HL-60/S4 treated with retinoic acid at 250 ng/mL for 4 days and 3 days (cell line): ENCODE results near the gene TMEM222.

Source experiments
- in situ Hi-C: fragments of 300-500 bp; cut with MboI; formaldehyde crosslinking; loops from 2 replicates; pipeline ENCODE4 v1.7.0; 2022; ENCODE audit warnings: low sequenced_read_pairs

The TMEM222 gene

DNA sequence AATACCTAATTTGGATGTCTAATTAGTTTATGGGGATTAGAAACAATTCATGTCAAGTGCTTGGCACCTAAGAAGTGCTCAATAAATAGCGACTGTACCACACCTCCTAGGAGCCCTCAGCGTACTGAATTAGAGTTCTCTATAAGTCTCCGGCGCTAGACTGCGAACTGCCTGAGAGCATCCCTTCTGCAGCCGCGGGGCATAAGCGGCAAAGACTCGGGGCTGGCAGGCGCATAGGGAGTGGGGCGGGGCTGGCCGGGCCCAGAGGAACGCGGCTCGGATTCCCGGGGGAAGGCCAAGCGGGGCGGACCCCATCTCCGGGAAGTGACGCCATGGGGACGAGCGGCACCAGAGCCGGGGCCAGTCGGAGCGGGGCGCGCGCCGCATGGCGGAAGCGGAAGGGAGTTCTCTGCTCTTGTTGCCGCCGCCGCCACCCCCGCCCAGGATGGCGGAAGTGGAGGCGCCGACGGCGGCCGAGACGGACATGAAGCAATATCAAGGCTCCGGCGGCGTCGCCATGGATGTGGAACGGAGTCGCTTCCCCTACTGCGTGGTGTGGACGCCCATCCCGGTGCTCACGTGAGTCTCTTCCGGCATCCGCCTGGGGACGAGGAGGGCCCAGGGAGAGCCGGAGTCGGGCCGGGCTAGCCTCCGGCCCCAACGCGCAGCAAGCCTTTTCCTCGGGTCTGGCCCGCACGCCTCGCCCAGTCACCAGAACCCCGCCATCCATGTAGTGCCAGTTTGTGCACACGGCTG, at the start of gene TMEM222:
Gene TMEM222, plus strand, starts transcription at position 351 of the 756 bp plus-strand sequence. Its CDS starts 35 bp downstream, at position 386.
- in situ Hi-C loops: no loop called here

GRCh38 chr1:27274204-27274603, 47.8 kb upstream of the TMEM222 start:
- in situ Hi-C loops: no loop called here

DNA sequence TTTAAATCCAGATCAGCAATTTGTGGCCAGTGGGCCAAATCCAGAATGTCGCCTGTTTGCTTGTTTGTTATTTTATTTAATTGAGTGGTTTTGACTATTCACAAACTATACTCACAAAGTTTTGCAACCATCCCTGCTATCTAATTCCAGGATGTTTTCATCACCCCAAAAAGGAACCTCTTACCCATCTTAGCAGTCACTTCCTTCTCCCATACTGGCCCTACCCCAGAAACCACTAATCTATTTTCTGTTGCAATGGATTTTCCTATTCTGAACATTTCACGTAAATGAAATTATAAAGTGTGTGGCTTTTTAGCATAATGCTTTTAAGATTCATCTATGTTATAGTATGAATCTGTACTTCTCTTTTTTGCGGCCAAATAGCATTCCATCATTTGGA, 46.3 kb upstream of the TMEM222 start:
- in situ Hi-C loops: no loop called here

DNA sequence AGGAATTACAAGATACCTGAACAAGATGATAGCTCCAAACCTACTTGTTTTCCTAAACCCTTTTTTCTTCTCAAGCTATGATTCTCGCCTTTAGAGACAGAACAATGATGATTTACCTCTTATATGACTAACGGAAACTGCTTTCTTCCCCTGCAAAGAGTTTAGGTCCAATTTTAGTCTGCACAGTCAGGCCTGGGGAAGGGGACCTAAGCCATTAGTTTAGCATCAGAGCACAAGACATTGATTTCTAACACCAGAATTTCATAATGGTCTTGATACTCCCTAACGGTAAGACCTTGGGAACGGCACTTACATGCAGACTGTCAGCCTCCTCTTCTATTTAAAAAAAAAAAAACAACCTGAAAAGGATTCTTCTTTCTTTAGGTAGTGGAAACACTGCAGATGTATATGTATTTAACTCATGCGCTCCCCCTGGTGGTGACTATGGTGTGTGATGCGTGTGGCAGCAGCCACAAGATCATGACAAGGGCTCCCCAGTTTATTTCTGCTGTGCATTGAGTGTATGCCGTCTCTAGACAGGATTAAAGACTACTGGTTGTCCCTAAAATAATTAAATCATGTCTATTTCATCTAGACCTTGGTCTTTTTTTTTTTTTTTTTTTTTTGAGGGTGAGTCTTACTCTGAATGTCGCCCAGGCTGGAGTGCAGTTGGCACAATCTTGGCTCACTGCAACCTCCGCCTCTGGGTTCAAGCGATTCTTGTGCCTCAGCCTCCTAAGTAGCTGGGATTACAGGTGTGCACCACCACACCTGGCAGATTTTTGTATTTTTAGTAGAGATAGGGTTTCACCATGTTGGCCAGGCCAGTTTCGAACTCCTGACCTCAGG, 37.3 kb upstream of the TMEM222 start:
- in situ Hi-C loops: loop anchor here (10.0 kb wide), 1 partner anchor 180 kb away; no protein-coding TSS in a partner anchor

GRCh38 chr1:27285274-27285660, 36.7 kb upstream of the TMEM222 start:
- in situ Hi-C loops: loop anchor here (10.0 kb wide), 1 partner anchor 180 kb away; no protein-coding TSS in a partner anchor

- in situ Hi-C loops: loop anchor here (10.0 kb wide), 1 partner anchor 181 kb away; no protein-coding TSS in a partner anchor
Measured at GRCh38 chr1:27285821-27286220, 36.1 kb upstream of the TMEM222 start.

- in situ Hi-C loops: loop anchor here (10.0 kb wide), 1 partner anchor 184 kb away; no protein-coding TSS in a partner anchor
Measured at GRCh38 chr1:27289125-27289524, 32.8 kb upstream of the TMEM222 start.

DNA sequence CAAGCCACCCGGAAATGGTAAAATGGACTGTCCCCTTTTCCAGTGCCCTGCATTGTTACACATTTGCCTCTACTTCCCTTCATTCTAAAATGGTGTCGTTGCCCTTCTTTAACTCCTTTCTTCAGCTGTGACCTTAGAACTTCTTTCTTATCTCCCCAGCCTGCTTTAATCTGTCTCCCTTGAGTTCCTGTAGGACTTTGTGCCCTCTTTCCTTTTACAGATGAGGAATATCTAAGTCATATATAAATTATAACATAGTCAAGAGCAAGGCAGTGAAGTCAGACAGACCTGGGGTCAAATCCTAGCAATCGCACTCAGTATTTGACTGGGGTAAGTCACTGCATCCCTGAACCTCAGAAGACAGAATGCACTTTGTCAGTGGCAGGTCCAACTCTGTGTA, 31.4 kb upstream of the TMEM222 start:
- in situ Hi-C loops: no loop called here

DNA sequence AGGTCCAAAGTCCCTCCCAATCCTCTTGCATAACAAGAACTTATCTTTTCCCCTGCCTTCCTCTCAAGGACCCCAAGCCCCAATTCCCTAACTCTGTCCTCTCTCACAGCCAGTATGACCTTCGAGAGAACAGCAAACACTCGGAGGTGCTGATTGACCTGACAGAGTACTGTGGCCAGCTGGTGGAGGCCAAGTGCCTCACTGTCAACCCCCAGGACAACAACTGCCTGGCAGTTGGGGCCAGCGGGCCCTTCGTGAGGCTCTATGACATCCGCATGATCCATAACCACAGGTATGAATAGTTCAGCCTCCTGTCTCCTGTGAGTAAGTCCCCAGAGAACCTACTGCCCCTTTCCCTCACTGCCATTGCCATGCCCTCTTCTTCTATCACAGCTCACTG, 29.9 kb upstream of the TMEM222 start:
- in situ Hi-C loops: no loop called here

DNA sequence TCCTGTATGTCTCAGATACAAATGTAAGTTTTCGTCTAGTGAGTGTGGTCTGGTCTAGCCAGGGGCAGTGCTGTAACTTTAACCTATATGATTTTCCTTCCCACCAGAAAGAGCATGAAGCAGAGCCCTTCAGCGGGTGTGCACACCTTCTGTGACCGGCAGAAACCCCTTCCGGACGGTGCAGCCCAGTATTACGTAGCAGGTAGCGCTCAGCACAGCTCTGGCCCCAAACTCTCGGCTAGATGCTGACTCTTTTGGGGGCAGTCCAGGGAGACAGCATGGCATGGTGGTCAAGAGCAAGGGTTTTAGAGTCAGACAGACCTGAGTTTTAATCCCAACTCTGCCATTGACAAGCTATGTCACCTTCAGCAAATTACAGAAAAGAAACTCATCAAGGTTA, 28.0 kb upstream of the TMEM222 start:
- in situ Hi-C loops: no loop called here

GRCh38 chr1:27296773-27297291, 25.1 kb upstream of the TMEM222 start:
- in situ Hi-C loops: no loop called here

DNA sequence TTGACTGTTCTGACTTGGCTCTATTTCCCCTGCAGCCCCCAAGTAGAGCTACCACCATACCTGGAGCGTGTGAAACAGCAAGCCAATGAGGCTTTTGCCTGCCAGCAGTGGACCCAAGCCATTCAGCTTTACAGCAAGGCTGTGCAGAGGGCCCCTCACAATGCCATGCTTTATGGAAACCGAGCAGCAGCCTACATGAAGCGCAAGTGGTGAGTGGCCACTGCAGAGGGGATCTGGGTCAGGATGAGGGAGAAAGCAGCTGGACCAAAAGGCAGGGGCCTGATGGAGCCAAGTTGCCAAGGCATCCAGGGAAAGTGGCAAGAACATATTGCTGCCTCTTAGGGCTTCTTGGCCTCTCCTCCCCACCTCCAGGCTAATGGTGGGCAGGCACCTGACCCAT, 24.1 kb upstream of the TMEM222 start:
- in situ Hi-C loops: no loop called here

DNA sequence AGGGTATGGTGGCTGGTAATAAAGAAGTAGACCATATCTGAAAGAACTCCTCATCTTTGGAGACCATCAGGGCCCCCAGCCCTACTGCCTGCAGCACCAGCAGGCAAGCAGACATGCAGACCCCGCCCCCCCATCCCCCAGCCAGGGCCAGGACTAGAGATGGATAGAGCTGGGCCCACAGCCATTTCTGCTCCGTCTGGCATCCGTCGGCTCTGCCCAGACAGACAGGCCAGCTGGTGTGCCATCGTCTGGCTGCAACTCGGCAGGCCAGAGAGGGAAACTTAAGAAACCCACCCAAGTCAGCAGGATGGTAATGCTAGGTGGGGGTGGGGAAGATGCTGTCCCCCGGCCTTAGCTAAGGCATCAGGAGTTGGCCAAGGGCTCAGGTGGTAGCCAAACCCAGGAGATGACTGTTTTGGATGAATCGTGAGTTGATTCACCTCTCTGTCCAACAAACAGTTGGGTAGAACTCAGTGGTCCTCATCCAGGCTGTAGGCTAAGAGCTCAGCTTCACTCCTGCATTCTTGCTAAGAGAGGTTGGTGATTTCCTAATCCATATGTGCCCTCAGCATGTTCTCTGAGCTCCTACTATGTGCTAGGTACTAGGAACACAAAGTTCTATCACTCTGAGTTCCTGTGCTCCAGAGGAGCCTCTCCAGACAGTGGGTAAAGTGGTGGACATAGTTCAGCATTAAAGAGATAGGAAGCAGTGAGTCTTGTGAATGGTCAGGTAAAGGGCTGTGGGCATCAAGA, 23.2 kb upstream of the TMEM222 start:
- in situ Hi-C loops: no loop called here

- in situ Hi-C loops: loop anchor here (10.0 kb wide), 1 partner anchor 95 kb away; the partner anchor contains the start of gene GPR3
Measured at GRCh38 chr1:27299385-27300271, 22.3 kb upstream of the TMEM222 start.

DNA sequence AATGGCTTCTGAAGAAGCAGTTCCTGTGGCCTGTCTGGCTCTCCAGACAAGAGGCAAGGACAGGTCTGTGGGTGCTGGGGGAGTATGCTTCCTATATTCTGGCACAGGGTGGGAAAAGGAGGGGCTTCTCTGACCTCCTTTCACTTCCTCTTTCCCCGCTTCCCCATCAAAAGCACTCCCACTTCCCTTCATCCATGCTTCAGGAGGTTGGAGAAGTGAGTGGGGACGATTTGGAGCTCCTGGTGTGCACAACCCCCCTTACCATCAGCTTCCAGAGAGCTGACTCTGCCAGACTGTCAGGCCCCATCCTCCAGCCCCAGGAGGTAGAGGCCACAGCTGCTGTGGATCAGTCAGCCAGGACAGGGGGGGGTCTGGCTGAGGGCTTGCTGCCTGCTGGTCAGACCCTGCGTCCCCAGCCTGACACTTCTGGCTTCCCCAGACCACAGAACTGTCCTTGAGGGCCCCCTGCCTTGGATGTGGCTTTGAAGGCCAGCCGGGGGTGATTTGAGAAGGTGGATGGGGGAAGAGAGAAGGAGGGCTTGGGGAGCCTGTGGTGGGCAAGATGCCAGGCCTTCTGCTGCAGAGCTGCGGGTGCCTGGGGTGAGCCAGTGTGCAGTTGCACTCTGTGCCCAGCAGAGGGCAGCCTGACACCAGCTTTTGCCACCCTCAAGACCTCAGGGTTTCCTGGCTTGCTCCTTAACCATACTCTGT, 21.5 kb upstream of the TMEM222 start:
- in situ Hi-C loops: loop anchor here (10.0 kb wide), 1 partner anchor 94 kb away; the partner anchor contains the start of gene GPR3

DNA sequence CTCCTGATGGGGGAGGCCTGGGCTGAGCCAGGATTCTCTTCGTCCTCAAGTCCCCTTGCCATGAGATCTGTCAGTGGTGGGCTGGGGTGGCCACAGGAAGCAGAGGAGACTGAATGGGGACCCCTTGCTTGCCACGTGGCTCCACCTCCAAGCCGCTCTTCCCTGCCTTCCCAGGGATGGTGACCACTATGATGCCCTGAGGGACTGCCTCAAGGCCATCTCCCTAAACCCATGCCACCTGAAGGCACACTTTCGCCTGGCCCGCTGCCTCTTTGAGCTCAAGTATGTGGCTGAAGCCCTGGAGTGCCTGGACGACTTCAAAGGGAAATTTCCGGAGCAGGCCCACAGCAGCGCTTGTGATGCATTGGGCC, 20.9 kb upstream of the TMEM222 start:
- in situ Hi-C loops: loop anchor here (10.0 kb wide), 1 partner anchor 94 kb away; the partner anchor contains the start of gene GPR3

DNA sequence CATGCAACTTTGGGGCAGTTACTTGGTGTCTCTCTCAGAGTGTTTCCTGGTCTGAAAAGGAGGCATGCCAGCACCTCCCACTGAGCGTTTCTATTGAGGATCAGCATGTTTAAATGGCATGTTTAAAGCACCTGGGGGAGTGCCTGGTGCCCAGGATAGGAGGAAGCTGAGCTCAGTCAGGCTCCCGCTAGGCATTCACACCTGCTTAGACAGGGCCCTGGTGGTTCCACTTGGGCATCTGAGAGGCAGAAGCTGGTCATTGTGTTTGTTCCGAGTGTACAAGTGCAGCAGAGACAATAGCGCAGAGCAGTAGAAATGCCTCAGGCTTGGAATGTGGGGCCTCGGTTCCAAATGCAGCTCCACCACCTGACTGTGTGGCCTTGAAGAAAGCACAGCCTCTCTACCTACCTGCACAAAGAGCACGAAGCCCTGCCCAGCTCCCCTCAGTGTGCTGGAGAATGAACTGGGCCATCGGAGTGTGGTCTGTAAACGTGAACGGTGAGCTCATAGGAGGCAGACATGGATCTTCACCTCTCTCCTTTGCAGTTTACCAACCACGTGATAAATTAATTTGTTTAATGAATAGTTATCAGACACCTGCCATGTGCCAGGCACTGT, 20.3 kb upstream of the TMEM222 start:
- in situ Hi-C loops: loop anchor here (10.0 kb wide), 1 partner anchor 93 kb away; the partner anchor contains the start of gene GPR3

DNA sequence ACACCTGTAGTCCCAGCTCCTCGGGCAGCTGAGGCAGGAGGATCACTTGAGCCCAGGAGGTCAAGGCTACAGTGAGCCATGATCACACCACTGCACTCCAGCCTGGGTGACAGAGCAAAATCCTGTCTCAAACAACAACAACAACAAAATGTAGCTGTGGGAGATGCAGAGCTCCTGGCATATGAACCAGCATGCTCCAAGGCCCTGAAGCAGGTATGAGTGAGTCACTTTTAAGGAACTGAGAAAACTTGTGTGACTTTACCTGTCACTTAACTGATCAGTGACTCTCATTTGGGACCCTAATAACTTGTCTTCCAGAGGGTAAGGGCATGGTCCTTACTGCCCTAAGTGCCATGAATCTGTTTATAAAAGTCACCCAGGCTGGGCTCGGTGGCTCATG, 19.4 kb upstream of the TMEM222 start:
- in situ Hi-C loops: loop anchor here (10.0 kb wide), 1 partner anchor 92 kb away; the partner anchor contains the start of gene GPR3
